H9 (cell line): Measurements from ENCODE around the gene RRP12. TPM values are rescaled to one million over a fixed set of nuclear protein-coding genes. Genes with fewer than 3 reads are reported as not detected.

Experiments
- DNase-seq: peaks from one replicate; pipeline ENCODE4 v3.0.0-alpha.2; 2017
- H2AFZ ChIP-seq: one replicate; pipeline ENCODE4 v1.6.1; 2013; ENCODE audit warnings: mild to moderate bottlenecking, low read length, control low read depth, moderate library complexity
- H2AK5ac ChIP-seq: 2 replicates; pipeline ENCODE4 v1.6.1; 2013; ENCODE audit warnings: low read length, control low read depth, mixed read lengths; ENCODE audit not compliant: insufficient read length
- H2BK120ac ChIP-seq: one replicate; pipeline ENCODE4 v1.6.1; 2013; ENCODE audit warnings: low read depth, mild to moderate bottlenecking, low read length, control low read depth, inconsistent platforms; ENCODE audit not compliant: poor library complexity, severe bottlenecking
- H2BK12ac ChIP-seq: 2 replicates; pipeline ENCODE4 v1.6.1; 2013; ENCODE audit warnings: low read length, control low read depth, mixed read lengths, low read depth; ENCODE audit not compliant: insufficient read length
- H2BK15ac ChIP-seq: 2 replicates; pipeline ENCODE4 v1.6.1; 2013; ENCODE audit warnings: low read depth, low read length, control low read depth
- H2BK20ac ChIP-seq: one replicate; pipeline ENCODE4 v1.6.1; 2013; ENCODE audit warnings: low read depth, mild to moderate bottlenecking, low read length, control low read depth, inconsistent platforms; ENCODE audit not compliant: poor library complexity, severe bottlenecking
- H2BK5ac ChIP-seq: 2 replicates; pipeline ENCODE4 v1.6.1; 2013; ENCODE audit warnings: low read length, control low read depth, mixed read lengths; ENCODE audit not compliant: insufficient read length
- H3K14ac ChIP-seq: 2 replicates; pipeline ENCODE4 v1.6.1; 2013; ENCODE audit warnings: low read length, control low read depth; ENCODE audit not compliant: insufficient read depth
- H3K18ac ChIP-seq: 2 replicates; pipeline ENCODE4 v1.6.1; 2013; ENCODE audit warnings: low read depth, mild to moderate bottlenecking, mixed read lengths, low read length, control low read depth; ENCODE audit not compliant: insufficient read length
- H3K23ac ChIP-seq: 2 replicates; pipeline ENCODE4 v1.6.1; 2013; ENCODE audit warnings: low read length, control low read depth, mixed read lengths, low read depth; ENCODE audit not compliant: insufficient read length
- H3K23me2 ChIP-seq: 2 replicates; pipeline ENCODE4 v1.6.1; 2013; ENCODE audit warnings: low read depth, mild to moderate bottlenecking, mixed read lengths, low read length, control low read depth; ENCODE audit not compliant: insufficient read length, poor library complexity, severe bottlenecking
- H3K27ac ChIP-seq: 2 replicates; pipeline ENCODE4 v1.5.1; 2013; ENCODE audit warnings: low read length, control low read depth, mixed read lengths, low read depth; ENCODE audit not compliant: insufficient read length
- H3K27me3 ChIP-seq: 2 replicates; pipeline ENCODE4 v1.6.1; 2013; ENCODE audit warnings: low read length, control low read depth, inconsistent platforms; ENCODE audit not compliant: insufficient read depth
- H3K4ac ChIP-seq: 2 replicates; pipeline ENCODE4 v1.6.1; 2013; ENCODE audit warnings: low read depth, mild to moderate bottlenecking, control low read depth, inconsistent platforms, low read length, moderate library complexity
- H3K4me1 ChIP-seq: 2 replicates; pipeline ENCODE4 v1.6.1; 2013; ENCODE audit warnings: low read length, control low read depth, inconsistent platforms; ENCODE audit not compliant: insufficient read depth
- H3K4me2 ChIP-seq: 2 replicates; pipeline ENCODE4 v1.6.1; 2013; ENCODE audit warnings: low read length, control low read depth, mixed read lengths; ENCODE audit not compliant: insufficient read length, insufficient read depth
- H3K56ac ChIP-seq: 2 replicates; pipeline ENCODE4 v1.6.1; 2013; ENCODE audit warnings: low read depth, mild to moderate bottlenecking, mixed read lengths, low read length, control low read depth; ENCODE audit not compliant: insufficient read length
- H3K79me1 ChIP-seq: 2 replicates; pipeline ENCODE4 v1.6.1; 2013; ENCODE audit warnings: low read depth, mild to moderate bottlenecking, moderate library complexity, low read length, control low read depth, inconsistent platforms; ENCODE audit not compliant: insufficient read depth, poor library complexity, severe bottlenecking
- H3K79me2 ChIP-seq: 2 replicates; pipeline ENCODE4 v1.6.1; 2013; ENCODE audit warnings: low read length, control low read depth, inconsistent platforms; ENCODE audit not compliant: insufficient read depth
- H3K9ac ChIP-seq: 2 replicates; pipeline ENCODE4 v1.6.1; 2013; ENCODE audit warnings: low read length, control low read depth, mixed read lengths; ENCODE audit not compliant: insufficient read length; ENCODE audit errors: extremely low read depth
- H3K9me3 ChIP-seq: one replicate; pipeline ENCODE4 v1.6.1; 2013; ENCODE audit warnings: low read depth, low read length, inconsistent platforms; ENCODE audit not compliant: control insufficient read depth
- H3T11ph ChIP-seq: one replicate; pipeline ENCODE4 v1.6.1; 2013; ENCODE audit warnings: mild to moderate bottlenecking, low read length, control low read depth, inconsistent platforms
- H4K20me1 ChIP-seq: one replicate; pipeline ENCODE4 v1.6.1; 2013; ENCODE audit not compliant: control insufficient read depth, insufficient read length, insufficient read depth
- H4K5ac ChIP-seq: 2 replicates; pipeline ENCODE4 v1.6.1; 2013; ENCODE audit warnings: low read depth, mild to moderate bottlenecking, mixed read lengths, low read length, control low read depth; ENCODE audit not compliant: insufficient read length
- H4K8ac ChIP-seq: replicated peaks from 2 replicates; pipeline ENCODE4 v1.6.1; 2013; ENCODE audit warnings: low read length, control low read depth, mixed read lengths, low read depth; ENCODE audit not compliant: insufficient read length
- H4K91ac ChIP-seq: 2 replicates; pipeline ENCODE4 v1.6.1; 2013; ENCODE audit warnings: low read depth, mild to moderate bottlenecking, moderate library complexity, mixed read lengths, low read length, control low read depth; ENCODE audit not compliant: insufficient read length
- H3K27ac Mint-ChIP-seq, 3 experiments: 2 replicates in 2 of 3; 3 replicates in 1 of 3; pipeline ENCODE4 v1.8.0; 2020 to 2021; ENCODE audit warnings: mixed read lengths in 3 of 3, mild to moderate bottlenecking in 1 of 3, moderate library complexity in 1 of 3
- H3K27me3 Mint-ChIP-seq: 2 replicates; pipeline ENCODE4 v1.8.0; 2021; ENCODE audit warnings: low read depth, mild to moderate bottlenecking, moderate library complexity, mixed read lengths
- H3K36me3 Mint-ChIP-seq, 3 experiments: 2 replicates in 2 of 3; 3 replicates in 1 of 3; pipeline ENCODE4 v1.8.0; 2020 to 2021; ENCODE audit warnings: low read depth in 3 of 3, mixed read lengths in 3 of 3; ENCODE audit not compliant: insufficient read depth in 1 of 3
- H3K4me1 Mint-ChIP-seq, 2 experiments: 2 replicates each; pipeline ENCODE4 v1.8.0; 2020; ENCODE audit warnings: mixed read lengths in 2 of 2
- H3K4me3 Mint-ChIP-seq, 2 experiments: 2 replicates in 1 of 2; 3 replicates in 1 of 2; pipeline ENCODE4 v1.8.0; 2020 to 2021; ENCODE audit warnings: mild to moderate bottlenecking in 2 of 2, mixed read lengths in 2 of 2, moderate library complexity in 1 of 2
- H3K9me3 Mint-ChIP-seq, 2 experiments: 2 replicates in 1 of 2; 3 replicates in 1 of 2; pipeline ENCODE4 v1.8.0; 2020; ENCODE audit warnings: mild to moderate bottlenecking in 2 of 2, mixed read lengths in 2 of 2, moderate library complexity in 1 of 2
- WGBS: extraction: QIAGEN DNeasy Blood & Tissue Kit; methylation state at CpG from one replicate; pipeline ENCODE4 v1.1.7; 2013; ENCODE audit warnings: missing lambda C conversion rate, low lambda C conversion rate, mixed read lengths; ENCODE audit not compliant: insufficient read length; ENCODE audit errors: extremely low coverage; 5-methylcytosine and 5-hydroxymethylcytosine counted together
- total RNA-seq: library from RNA; stranded (reverse); gene quantifications from 2 replicates; pipeline ENCODE4 v1.2.1, GENCODE V29; 2021
- TF ChIP-seq, protein P1 (sequence below): fragments of 200-600 bp; sonication (generic); conservative IDR thresholded peaks from 3 replicates; pipeline ENCODE4 v1.8.0; 2021; ENCODE audit warnings: antibody characterized with exemption, mild to moderate bottlenecking

RRP12 gene
- total RNA-seq, 1 experiment from 2014 or later = 71.6 TPM

DNA sequence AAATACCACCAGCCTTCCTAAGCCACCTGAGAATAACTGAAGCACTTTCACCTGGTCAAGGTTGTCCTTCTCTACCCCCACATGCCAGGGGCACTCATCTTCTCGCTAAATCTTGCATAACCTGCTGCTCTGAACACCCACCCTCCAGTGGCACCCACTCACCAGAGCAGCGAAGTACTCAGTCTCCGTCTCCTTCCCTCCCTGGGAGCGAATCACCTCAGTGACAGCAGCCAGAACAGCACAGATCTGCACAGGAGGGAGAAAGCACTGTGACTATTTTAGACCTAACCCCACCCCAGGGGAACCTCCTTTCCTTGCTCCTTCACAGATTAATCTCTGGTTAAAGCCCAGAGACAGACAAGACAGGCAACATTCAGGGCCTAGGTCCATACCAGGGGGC lies 5.1 kb downstream of the RRP12 start:
- H3K79me2 ChIP-seq = 0 out of 2 replicates have a peak, but pooled peaks cover 2% of the 10 kb centered on the region
- H3T11ph ChIP-seq = no peak overlapping the region
- no peaks in the 10 kb centered on the region for H3K27me3 ChIP-seq
- Mint-ChIP-seq H3K27me3 (no peaks in the 10 kb centered on the region), H3K4me1 (peaks cover 5 to 6% of the 10 kb centered on the region in 2 experiments; a peak in 3 of 4 replicates), H3K4me3 (0 out of 5 replicates have a peak overlapping the region, but pooled peaks of 1 of the 2 experiments have one; percentile 4), H3K9me3 (no peaks in the 10 kb centered on the region), H3K36me3 (peaks cover 20 to 48% (median 34%) of the 10 kb centered on the region in 3 experiments; a peak in 6 of 7 replicates), H3K27ac (no peak overlapping the region)
- no peak overlapping the region for H4K91ac ChIP-seq
- no peak overlapping the region for H3K4ac ChIP-seq
- no peaks in the 10 kb centered on the region for H3K79me1 ChIP-seq
- H3K23me2 ChIP-seq = peaks cover 7% of the 10 kb centered on the region
- H2BK15ac ChIP-seq = no peak overlapping the region
- no CpG with 5 or more reads among the region's 4 CpGs for WGBS
- H2BK12ac ChIP-seq = no peak overlapping the region
- H4K5ac ChIP-seq = no peak overlapping the region
- H3K14ac ChIP-seq = no peak overlapping the region
- no peak overlapping the region for H3K4me2 ChIP-seq
- no peak overlapping the region for H2AK5ac ChIP-seq
- H3K56ac ChIP-seq = no peak overlapping the region
- no peaks in the 10 kb centered on the region for H3K9me3 ChIP-seq
- H3K9ac ChIP-seq = no peak overlapping the region
- no peak overlapping the region for H2BK20ac ChIP-seq
- H2AFZ ChIP-seq = no peak overlapping the region
- no peak overlapping the region for H2BK120ac ChIP-seq
- DNase-seq = no peak
- H4K8ac ChIP-seq = no peak overlapping the region
- no peak overlapping the region for H3K18ac ChIP-seq
- H3K23ac ChIP-seq = no peak overlapping the region
- H3K27ac ChIP-seq = no peak overlapping the region
- TF ChIP-seq, protein P1, sequence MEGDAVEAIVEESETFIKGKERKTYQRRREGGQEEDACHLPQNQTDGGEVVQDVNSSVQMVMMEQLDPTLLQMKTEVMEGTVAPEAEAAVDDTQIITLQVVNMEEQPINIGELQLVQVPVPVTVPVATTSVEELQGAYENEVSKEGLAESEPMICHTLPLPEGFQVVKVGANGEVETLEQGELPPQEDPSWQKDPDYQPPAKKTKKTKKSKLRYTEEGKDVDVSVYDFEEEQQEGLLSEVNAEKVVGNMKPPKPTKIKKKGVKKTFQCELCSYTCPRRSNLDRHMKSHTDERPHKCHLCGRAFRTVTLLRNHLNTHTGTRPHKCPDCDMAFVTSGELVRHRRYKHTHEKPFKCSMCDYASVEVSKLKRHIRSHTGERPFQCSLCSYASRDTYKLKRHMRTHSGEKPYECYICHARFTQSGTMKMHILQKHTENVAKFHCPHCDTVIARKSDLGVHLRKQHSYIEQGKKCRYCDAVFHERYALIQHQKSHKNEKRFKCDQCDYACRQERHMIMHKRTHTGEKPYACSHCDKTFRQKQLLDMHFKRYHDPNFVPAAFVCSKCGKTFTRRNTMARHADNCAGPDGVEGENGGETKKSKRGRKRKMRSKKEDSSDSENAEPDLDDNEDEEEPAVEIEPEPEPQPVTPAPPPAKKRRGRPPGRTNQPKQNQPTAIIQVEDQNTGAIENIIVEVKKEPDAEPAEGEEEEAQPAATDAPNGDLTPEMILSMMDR = no peak
- H2BK5ac ChIP-seq = no peak overlapping the region
- H3K4me1 ChIP-seq = no peaks in the 10 kb centered on the region
- no peaks in the 10 kb centered on the region for H4K20me1 ChIP-seq
